Upper lobe of right lung (tissue), 1 donor: Measurements from ENCODE around the gene ENOX1. TPM values are rescaled to one million over a fixed set of nuclear protein-coding genes. Genes with fewer than 3 reads are reported as not detected.

ENCODE experiments used
- ATAC-seq: fragments of 200-7000 bp; cut with Tn5 transposase; one replicate; pipeline ENCODE4 v1.9.1; 2020; ENCODE audit warnings: mild to moderate bottlenecking, moderate library complexity
- DNase-seq: peaks from one replicate; pipeline ENCODE4 v3.0.0-alpha.2; 2020
- H3K27ac ChIP-seq: fragments of 200-600 bp; one replicate; pipeline ENCODE4 v1.8.0; 2022
- H3K27me3 ChIP-seq: fragments of 200-600 bp; one replicate; pipeline ENCODE4 v1.8.0; 2022; ENCODE audit warnings: mild to moderate bottlenecking
- H3K36me3 ChIP-seq: fragments of 200-600 bp; one replicate; pipeline ENCODE4 v1.8.0; 2022
- H3K4me1 ChIP-seq: fragments of 200-600 bp; one replicate; pipeline ENCODE4 v1.8.0; 2022
- H3K4me3 ChIP-seq: fragments of 200-600 bp; one replicate; pipeline ENCODE4 v1.8.0; 2022; ENCODE audit warnings: mild to moderate bottlenecking
- H3K9me3 ChIP-seq: fragments of 200-600 bp; one replicate; pipeline ENCODE4 v1.8.0; 2022
- CTCF ChIP-seq: fragments of 200-600 bp; IDR thresholded peaks from one replicate; pipeline ENCODE4 v1.8.0; 2022; ENCODE audit warnings: antibody characterized with exemption
- intact Hi-C: fragments of 100-400 bp; cut with DNase I; formaldehyde crosslinking; loops from one replicate; pipeline ENCODE4 v1.11.0; 2022
- total RNA-seq: library from RNA; stranded (reverse); fragmentation: NEBNext Ultra II Directional; extraction: Animal tissue kit (Norgen Biotek cat#: 25700); gene quantifications from one replicate; pipeline ENCODE4 v1.2.1, GENCODE V29; 2021
- donor health status: DM: no; HTN: yes; CAD: no; lungs with severe emphysema.

The ENOX1 gene
- total RNA-seq, 1 donor from 2014 or later, result 0.69 TPM

- H3K27me3 ChIP-seq, result no peaks in the 10 kb centered on the region
- H3K4me1 ChIP-seq, result no peaks in the 10 kb centered on the region
- no peaks in the 10 kb centered on the region for H3K36me3 ChIP-seq
- ATAC-seq (no peak), DNase-seq (no peak)
- intact Hi-C loops, result no loop called here
- no peaks in the 10 kb centered on the region for H3K9me3 ChIP-seq
- no peak overlapping the region for H3K27ac ChIP-seq
- no peak for TF ChIP-seq CTCF
- no peak overlapping the region for H3K4me3 ChIP-seq
Measured at GRCh38 chr13:43760257-43760656, 26.5 kb downstream of the ENOX1 start.

GRCh38 chr13:43758834-43759233 lies 27.9 kb downstream of the ENOX1 start:
- DNase-seq (no peak), ATAC-seq (no peak)
- H3K36me3 ChIP-seq, result no peaks in the 10 kb centered on the region
- H3K27me3 ChIP-seq, result no peaks in the 10 kb centered on the region
- no peak overlapping the region for H3K27ac ChIP-seq
- H3K4me1 ChIP-seq, result no peaks in the 10 kb centered on the region
- intact Hi-C loops, result no loop called here
- no peak for TF ChIP-seq CTCF
- no peaks in the 10 kb centered on the region for H3K9me3 ChIP-seq
- no peak overlapping the region for H3K4me3 ChIP-seq

DNA sequence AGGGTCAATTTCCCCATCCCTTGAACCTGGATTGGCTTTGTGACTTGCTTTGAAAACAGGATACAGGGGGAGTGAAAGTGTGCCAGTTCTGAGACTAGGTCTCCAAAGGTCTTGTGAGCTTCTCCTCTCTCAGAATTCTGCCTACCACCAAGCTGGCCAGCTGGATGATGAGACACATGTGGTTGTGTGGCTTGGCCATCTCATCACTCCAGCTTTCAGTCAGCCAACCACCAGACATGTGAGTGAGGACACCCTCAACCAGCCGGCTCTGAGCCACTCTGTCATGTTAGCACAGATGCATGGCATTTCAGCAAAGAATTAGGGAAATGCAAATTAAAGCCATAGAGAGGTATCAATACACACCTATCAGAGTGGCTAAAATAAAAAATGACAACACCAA lies 29.5 kb downstream of the ENOX1 start:
- intact Hi-C loops, result no loop called here
- no peaks in the 10 kb centered on the region for H3K27me3 ChIP-seq
- H3K36me3 ChIP-seq, result no peaks in the 10 kb centered on the region
- H3K4me3 ChIP-seq, result no peak overlapping the region
- no peak for ATAC-seq
- H3K4me1 ChIP-seq, result no peaks in the 10 kb centered on the region
- no peak for TF ChIP-seq CTCF
- DNase-seq, result no peak
- no peaks in the 10 kb centered on the region for H3K9me3 ChIP-seq
- H3K27ac ChIP-seq, result no peak overlapping the region

DNA sequence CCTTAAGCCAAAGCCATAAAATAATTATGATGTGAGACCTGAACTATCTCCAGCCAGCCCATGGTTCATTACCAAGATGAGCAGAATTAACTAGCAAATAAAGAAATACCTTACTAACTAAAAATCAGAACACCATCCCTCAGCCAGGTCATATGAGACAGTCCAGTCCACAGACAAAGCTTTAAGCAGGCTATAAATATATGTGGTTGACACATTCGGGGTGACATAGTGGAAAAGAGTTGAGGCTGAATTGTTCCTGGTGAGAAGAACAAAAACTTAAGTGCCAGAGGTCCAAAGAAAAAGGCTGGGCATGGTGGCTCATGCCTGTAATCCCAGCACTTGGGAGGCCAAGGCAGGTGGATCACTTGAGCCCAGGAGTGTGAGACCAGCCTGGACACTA lies 30.9 kb downstream of the ENOX1 start:
- ATAC-seq (no peak), DNase-seq (no peak)
- H3K4me1 ChIP-seq, result no peaks in the 10 kb centered on the region
- H3K4me3 ChIP-seq, result no peak overlapping the region
- H3K36me3 ChIP-seq, result no peaks in the 10 kb centered on the region
- no peaks in the 10 kb centered on the region for H3K27me3 ChIP-seq
- intact Hi-C loops, result no loop called here
- TF ChIP-seq CTCF, result no peak
- no peaks in the 10 kb centered on the region for H3K9me3 ChIP-seq
- H3K27ac ChIP-seq, result no peak overlapping the region

GRCh38 chr13:43751624-43752023 lies 35.1 kb downstream of the ENOX1 start:
- H3K4me1 ChIP-seq, result no peaks in the 10 kb centered on the region
- no peak for DNase-seq
- intact Hi-C loops, result no loop called here
- no peaks in the 10 kb centered on the region for H3K36me3 ChIP-seq
- no peak for TF ChIP-seq CTCF
- no peak for ATAC-seq
- no peak overlapping the region for H3K27ac ChIP-seq
- H3K9me3 ChIP-seq, result no peaks in the 10 kb centered on the region
- H3K27me3 ChIP-seq, result no peaks in the 10 kb centered on the region
- H3K4me3 ChIP-seq, result no peak overlapping the region

DNA sequence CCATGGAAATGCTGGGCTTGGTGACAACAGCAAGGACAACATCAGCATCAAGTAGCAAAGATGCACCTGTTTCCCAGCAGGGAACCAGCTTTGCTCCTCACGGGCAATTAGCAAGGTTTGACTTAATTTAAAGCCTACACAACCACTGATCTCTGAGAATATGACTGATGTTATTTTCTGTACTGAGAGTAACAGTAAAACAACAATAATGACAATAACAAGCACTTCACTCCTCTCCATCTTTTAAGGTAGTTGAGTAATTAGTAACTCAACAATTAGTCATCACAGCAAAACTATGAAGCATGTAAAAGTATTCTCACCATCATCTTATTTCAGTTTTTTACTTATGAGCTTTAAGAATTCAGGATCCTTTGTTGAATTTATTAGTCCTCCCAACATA lies 37.3 kb downstream of the ENOX1 start:
- no peak for DNase-seq
- H3K36me3 ChIP-seq, result no peaks in the 10 kb centered on the region
- no peaks in the 10 kb centered on the region for H3K27me3 ChIP-seq

More for the DNA sequence above, 37.3 kb downstream of the ENOX1 start:
- intact Hi-C loops, result no loop called here
- Histone ChIP-seq H3K27ac (no peak overlapping the region), H3K4me3 (no peak overlapping the region), H3K4me1 (no peaks in the 10 kb centered on the region), H3K9me3 (no peaks in the 10 kb centered on the region)
- no peak for ATAC-seq
- no peak for TF ChIP-seq CTCF
